Activated CD4-positive, alpha-beta memory T cell treated with anti-CD3 and anti-CD28 coated beads, Interleukin-2, amount 10 ng/mL, durations not matched to agents 7 days and 5 days (primary cell): ENCODE data around the gene STIMATE. TPM values are rescaled to one million over a fixed set of nuclear protein-coding genes. Genes with fewer than 3 reads are reported as not detected.

Source experiments
- CTCF ChIA-PET: fragments of 350-600 bp; sonication (Branson Sonifier 250); formaldehyde crosslinking; loops from one replicate; lab custom pipeline; 2021; ENCODE audit warnings: antibody characterized with exemption, inconsistent platforms; lab: Charles Lee
- POLR2A ChIA-PET: fragments of 350-600 bp; sonication (Branson Sonifier 250); formaldehyde crosslinking; loops from one replicate; lab custom pipeline; 2021; ENCODE audit warnings: antibody characterized with exemption; lab: Charles Lee
- DNase-seq: peaks from one replicate; pipeline ENCODE4 v3.0.0-alpha.2; 2020
- H3K27ac Mint-ChIP-seq: one replicate; pipeline ENCODE4 v1.8.0; 2021; ENCODE audit warnings: mild to moderate bottlenecking, mixed read lengths
- H3K27me3 Mint-ChIP-seq: one replicate; pipeline ENCODE4 v1.8.0; 2021; ENCODE audit warnings: mixed read lengths
- H3K36me3 Mint-ChIP-seq: one replicate; pipeline ENCODE4 v1.8.0; 2021; ENCODE audit warnings: low read depth, mixed read lengths
- H3K4me1 Mint-ChIP-seq: one replicate; pipeline ENCODE4 v1.8.0; 2021; ENCODE audit warnings: mixed read lengths
- H3K4me3 Mint-ChIP-seq: one replicate; pipeline ENCODE4 v1.8.0; 2021; ENCODE audit warnings: mild to moderate bottlenecking, mixed read lengths
- H3K9me3 Mint-ChIP-seq: one replicate; pipeline ENCODE4 v1.8.0; 2021; ENCODE audit warnings: mixed read lengths
- total RNA-seq, 2 experiments: library from RNA; stranded (reverse); gene quantifications; one replicate each; pipeline ENCODE4 v1.2.3, GENCODE V29; 2021

Gene STIMATE
- total RNA-seq, 2 experiments from 2014 or later: 31.9 to 34.7 TPM

GRCh38 chr3:52915294-52915693, 17.9 kb upstream of the STIMATE start:
- peaks cover 35% of the 10 kb centered on the region for H3K36me3 Mint-ChIP-seq

DNA sequence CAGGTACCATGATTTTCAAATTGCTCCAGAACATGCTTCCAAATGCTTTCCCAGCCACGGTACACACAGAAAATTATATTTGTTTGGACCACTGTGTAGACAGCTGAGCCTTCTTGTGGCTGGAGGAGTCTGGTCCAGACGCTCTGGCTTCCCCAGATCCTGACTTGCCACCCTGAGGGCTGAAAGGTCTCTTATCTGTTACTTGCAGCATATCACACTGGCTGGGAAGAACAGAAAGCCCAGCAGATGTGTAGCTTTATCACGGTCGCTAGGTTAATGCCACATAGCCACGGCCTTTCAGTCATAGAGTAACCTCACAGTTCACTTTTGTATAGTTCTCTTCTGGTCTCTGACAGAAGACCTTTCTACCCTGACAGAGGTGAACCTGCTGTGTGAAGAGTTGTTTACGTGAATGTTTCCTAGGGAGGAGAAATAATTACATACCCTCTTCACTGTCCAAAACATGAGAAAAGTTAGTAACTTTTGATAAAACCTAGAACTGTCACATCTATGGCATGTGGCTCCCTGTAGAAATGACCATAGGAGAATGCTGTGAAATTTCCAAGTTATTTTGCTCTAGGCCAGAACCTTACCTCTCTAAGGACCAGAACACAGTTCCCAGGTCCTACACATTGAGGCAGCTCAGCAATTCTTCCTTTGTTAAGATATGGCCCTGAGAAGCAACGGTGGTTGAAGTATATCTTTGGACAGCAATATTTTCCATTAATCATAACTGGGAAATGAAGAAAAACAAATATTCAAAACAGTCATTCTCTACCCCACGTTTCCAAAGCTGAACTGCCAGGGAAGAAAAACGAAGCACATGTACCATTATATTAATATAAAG, 15.8 kb upstream of the STIMATE start:
- Mint-ChIP-seq H3K4me1 (no peaks in the 10 kb centered on the region), H3K4me3 (no peak overlapping the region), H3K9me3 (no peaks in the 10 kb centered on the region), H3K27ac (no peak overlapping the region), H3K36me3 (peaks cover 34% of the 10 kb centered on the region), H3K27me3 (no peaks in the 10 kb centered on the region)
- ChIA-PET CTCF (interaction anchor here (1.6 kb wide), 1 partner anchor 19 kb away, joined by 4 read pairs; no protein-coding TSS in a partner anchor), POLR2A (interaction anchor here (1.0 kb wide), 1 partner anchor 16 kb away, joined by 3 read pairs; no protein-coding TSS in a partner anchor)
- no peak for DNase-seq

More at GRCh38 chr3:52915294-52915693, 17.9 kb upstream of the STIMATE start:
- Mint-ChIP-seq H3K4me1 (no peaks in the 10 kb centered on the region), H3K27me3 (no peaks in the 10 kb centered on the region), H3K4me3 (no peak overlapping the region), H3K9me3 (no peaks in the 10 kb centered on the region), H3K27ac (no peak overlapping the region)
- POLR2A ChIA-PET: no interaction called here
- DNase-seq: no peak
- CTCF ChIA-PET: interaction anchor here (1.0 kb wide), 2 partner anchors 18 to 22 kb away, joined by 3 to 4 read pairs; no protein-coding TSS in a partner anchor

GRCh38 chr3:52910823-52911222, 13.5 kb upstream of the STIMATE start:
- H3K4me1 Mint-ChIP-seq: no peaks in the 10 kb centered on the region

GRCh38 chr3:52907497-52907896, 10.1 kb upstream of the STIMATE start:
- POLR2A ChIA-PET: interaction anchor here (2.1 kb wide), 1 partner anchor 15 kb away, joined by 6 read pairs; no protein-coding TSS in a partner anchor
- no peaks in the 10 kb centered on the region for H3K9me3 Mint-ChIP-seq
- H3K4me1 Mint-ChIP-seq: no peaks in the 10 kb centered on the region
- CTCF ChIA-PET: no interaction called here
- H3K27ac Mint-ChIP-seq: no peak overlapping the region
- no peaks in the 10 kb centered on the region for H3K27me3 Mint-ChIP-seq
- peaks cover 43% of the 10 kb centered on the region for H3K36me3 Mint-ChIP-seq
- H3K4me3 Mint-ChIP-seq: no peak overlapping the region
- DNase-seq: no peak

More at GRCh38 chr3:52910823-52911222, 13.5 kb upstream of the STIMATE start:
- no peak overlapping the region for H3K4me3 Mint-ChIP-seq
- CTCF ChIA-PET: interaction anchor here (1.3 kb wide), 1 partner anchor 18 kb away, joined by 4 read pairs; no protein-coding TSS in a partner anchor
- no peak for DNase-seq
- no peaks in the 10 kb centered on the region for H3K9me3 Mint-ChIP-seq
- no peaks in the 10 kb centered on the region for H3K27me3 Mint-ChIP-seq
- POLR2A ChIA-PET: no interaction called here
- peaks cover 42% of the 10 kb centered on the region for H3K36me3 Mint-ChIP-seq
- no peak overlapping the region for H3K27ac Mint-ChIP-seq

- POLR2A ChIA-PET: interaction anchor here (1.2 to 2.0 kb wide), 2 partner anchors 9 to 16 kb away, joined by 3 to 8 read pairs; no protein-coding TSS in a partner anchor
- Mint-ChIP-seq H3K27ac (no peak overlapping the region), H3K36me3 (peaks cover 28% of the 10 kb centered on the region), H3K27me3 (no peaks in the 10 kb centered on the region), H3K9me3 (no peaks in the 10 kb centered on the region), H3K4me1 (no peaks in the 10 kb centered on the region), H3K4me3 (no peak overlapping the region)
- CTCF ChIA-PET: interaction anchor here (1.7 kb wide), 1 partner anchor 11 kb away, joined by 5 read pairs; no protein-coding TSS in a partner anchor
- DNase-seq: no peak
Observed at GRCh38 chr3:52904552-52904951, 7.2 kb upstream of the STIMATE start.

GRCh38 chr3:52904000-52904399, 6.7 kb upstream of the STIMATE start:
- no peak overlapping the region for H3K27ac Mint-ChIP-seq
- CTCF ChIA-PET: no interaction called here

DNA sequence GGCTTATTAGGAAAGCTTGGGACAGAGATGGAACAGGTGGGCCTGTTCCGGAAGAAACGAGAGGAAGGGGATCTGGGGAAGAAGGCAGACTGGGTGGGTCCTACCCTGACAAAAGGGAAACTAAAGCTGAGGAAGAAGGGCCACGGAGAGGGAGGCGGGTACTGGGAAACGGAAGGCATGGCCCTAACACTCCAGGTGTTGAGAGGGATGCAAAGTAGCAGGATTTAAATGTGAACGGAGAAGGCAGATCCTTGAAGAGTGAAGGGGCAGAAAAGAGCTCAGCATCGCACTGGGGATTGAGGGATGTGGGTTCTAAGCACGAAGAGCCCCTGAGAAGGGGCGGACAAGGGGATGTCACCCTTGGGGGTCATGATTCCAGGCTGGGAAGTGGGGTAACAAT, 735 bp downstream of the STIMATE start:
- POLR2A ChIA-PET: interaction anchor here (0.9 to 2.8 kb wide), 4 partner anchors 8 to 148 kb away, joined by 3 to 16 read pairs (median 6); partner anchors contain the start of genes NEK4 and SFMBT1
- peaks cover 22% of the 10 kb centered on the region for H3K36me3 Mint-ChIP-seq
- DNase-seq: no peak
- no peaks in the 10 kb centered on the region for H3K27me3 Mint-ChIP-seq
- no peaks in the 10 kb centered on the region for H3K9me3 Mint-ChIP-seq
- H3K27ac Mint-ChIP-seq: peak overlapping the region; percentile 73
- CTCF ChIA-PET: interaction anchor here (1.3 to 1.5 kb wide), 3 partner anchors 29 to 148 kb away, joined by 3 to 4 read pairs (median 3); no protein-coding TSS in a partner anchor
- H3K4me1 Mint-ChIP-seq: peaks cover 54% of the 10 kb centered on the region
- peak overlapping the region; percentile 99 for H3K4me3 Mint-ChIP-seq

More at GRCh38 chr3:52904000-52904399, 6.7 kb upstream of the STIMATE start:
- no peak for DNase-seq
- Mint-ChIP-seq H3K4me1 (no peaks in the 10 kb centered on the region), H3K27me3 (no peaks in the 10 kb centered on the region), H3K9me3 (no peaks in the 10 kb centered on the region), H3K36me3 (peaks cover 28% of the 10 kb centered on the region), H3K4me3 (no peak overlapping the region)
- POLR2A ChIA-PET: interaction anchor here (1.2 to 2.0 kb wide), 2 partner anchors 8 to 11 kb away, joined by 3 to 8 read pairs; no protein-coding TSS in a partner anchor

DNA sequence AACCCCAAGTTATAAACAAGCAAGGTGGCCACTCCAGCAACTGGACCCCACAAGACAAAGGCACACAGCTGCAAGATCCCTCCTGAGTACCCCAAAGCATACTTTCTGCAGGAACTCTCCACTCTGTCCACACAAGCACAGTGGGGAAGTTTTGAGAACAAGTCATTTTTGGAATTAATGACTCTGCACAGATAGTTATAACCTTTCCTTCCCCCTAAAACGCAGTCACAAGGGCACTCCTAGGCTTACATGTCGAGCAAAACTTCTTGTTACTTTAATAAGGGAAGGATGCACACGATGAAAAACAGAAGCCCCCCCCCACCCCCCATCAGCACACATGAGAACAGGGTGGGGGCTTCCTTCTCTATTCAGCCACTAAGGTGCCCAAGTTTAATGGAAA, 1.2 kb downstream of the STIMATE start:
- CTCF ChIA-PET: interaction anchor here (1.3 kb wide), 1 partner anchor 148 kb away, joined by 3 read pairs; no protein-coding TSS in a partner anchor
- Mint-ChIP-seq H3K36me3 (peaks cover 22% of the 10 kb centered on the region), H3K27me3 (no peaks in the 10 kb centered on the region), H3K4me1 (peaks cover 59% of the 10 kb centered on the region), H3K9me3 (no peaks in the 10 kb centered on the region), H3K4me3 (peak overlapping the region; percentile 99), H3K27ac (peak overlapping the region; percentile 73)
- no peak for DNase-seq
- POLR2A ChIA-PET: interaction anchor here (0.9 to 2.8 kb wide), 4 partner anchors 8 to 148 kb away, joined by 3 to 16 read pairs (median 6); partner anchors contain the start of genes NEK4 and SFMBT1

GRCh38 chr3:52895418-52895817, 1.9 kb downstream of the STIMATE start:
- peak; percentile 31 for DNase-seq
- H3K4me3 Mint-ChIP-seq: peak overlapping the region; percentile 99
- peaks cover 66% of the 10 kb centered on the region for H3K4me1 Mint-ChIP-seq
- H3K27me3 Mint-ChIP-seq: no peaks in the 10 kb centered on the region
- POLR2A ChIA-PET: interaction anchor here (0.9 to 2.8 kb wide), 4 partner anchors 9 to 149 kb away, joined by 3 to 8 read pairs (median 4); partner anchors contain the start of gene NEK4
- H3K9me3 Mint-ChIP-seq: no peaks in the 10 kb centered on the region
- peaks cover 24% of the 10 kb centered on the region for H3K36me3 Mint-ChIP-seq
- CTCF ChIA-PET: interaction anchor here (1.1 to 1.3 kb wide), 2 partner anchors 39 to 149 kb away, joined by 3 read pairs; no protein-coding TSS in a partner anchor
- peak overlapping the region; percentile 73 for H3K27ac Mint-ChIP-seq

DNA sequence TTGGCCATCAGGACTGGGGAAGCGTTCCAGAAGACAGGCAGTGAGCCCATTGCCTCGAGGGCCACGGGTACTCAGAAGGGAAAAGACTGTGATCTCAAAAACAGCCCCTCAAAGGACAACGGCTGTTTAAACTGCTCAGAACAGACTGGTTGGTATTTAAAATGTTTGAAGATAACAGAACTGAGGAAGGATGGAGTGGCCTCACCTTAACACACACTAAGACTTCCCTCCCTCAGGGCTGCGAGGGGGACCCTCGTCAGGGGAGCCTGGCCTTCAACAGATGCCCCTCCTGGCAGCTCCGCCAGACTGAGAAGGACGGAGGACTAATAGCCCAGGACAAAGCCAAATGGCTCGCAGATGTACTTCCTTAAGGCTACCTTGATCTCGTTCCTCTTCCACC, 2.6 kb downstream of the STIMATE start:
- Mint-ChIP-seq H3K4me3 (no peak overlapping the region), H3K36me3 (peaks cover 26% of the 10 kb centered on the region), H3K27me3 (no peaks in the 10 kb centered on the region), H3K9me3 (no peaks in the 10 kb centered on the region), H3K4me1 (peaks cover 68% of the 10 kb centered on the region), H3K27ac (no peak overlapping the region)
- DNase-seq: no peak
- CTCF ChIA-PET: interaction anchor here (1.1 kb wide), 1 partner anchor 40 kb away, joined by 3 read pairs; no protein-coding TSS in a partner anchor
- POLR2A ChIA-PET: interaction anchor here (0.9 to 3.3 kb wide), 4 partner anchors 10 to 189 kb away, joined by 3 to 18 read pairs (median 6); partner anchors contain the start of genes GLT8D1, SFMBT1 and SPCS1

DNA sequence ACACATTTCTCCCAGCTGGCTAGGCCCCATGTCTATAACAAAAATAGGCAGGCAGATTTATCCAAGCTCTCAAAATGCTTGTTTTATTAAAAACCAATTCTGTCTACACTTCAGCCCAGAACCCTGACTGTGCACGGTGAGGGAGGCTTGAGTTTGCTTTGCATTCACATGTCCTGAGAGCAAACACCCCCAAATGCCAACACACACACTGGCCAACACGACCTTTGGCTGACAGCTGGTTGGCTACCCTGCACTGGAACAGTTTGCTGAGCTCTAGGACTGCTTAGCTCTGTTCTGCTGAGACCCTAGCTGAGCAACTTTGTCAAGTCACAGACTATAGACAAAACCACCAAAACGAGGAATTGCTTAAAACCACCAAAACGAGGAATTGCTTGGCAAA, 3.6 kb downstream of the STIMATE start:
- no peak for DNase-seq
- Mint-ChIP-seq H3K4me1 (peaks cover 69% of the 10 kb centered on the region), H3K27me3 (no peaks in the 10 kb centered on the region), H3K36me3 (peaks cover 26% of the 10 kb centered on the region), H3K27ac (peak overlapping the region; percentile 92), H3K9me3 (no peaks in the 10 kb centered on the region), H3K4me3 (peak overlapping the region; percentile 81)
- ChIA-PET POLR2A (interaction anchor here (1.7 to 3.3 kb wide), 4 partner anchors 13 to 188 kb away, joined by 4 to 18 read pairs (median 6); partner anchors contain the start of genes GLT8D1, SFMBT1 and SPCS1), CTCF (interaction anchor here (0.7 to 2.4 kb wide), 9 partner anchors 11 to 152 kb away, joined by 3 to 17 read pairs (median 4); partner anchors contain the start of gene SFMBT1)
